ENCODE results near the gene RNF150. TPM values are rescaled to one million over a fixed set of nuclear protein-coding genes. Genes with fewer than 3 reads are reported as not detected.

The RNF150 gene
- total and polyA plus RNA-seq, 9 donors = 7.6 to 43.2 (median 31.2) TPM

GRCh38 chr4:141133999-141134995 is 1.0 kb upstream of the RNF150 start:
- WGBS, 3 donors = 17 to 30% (median 22%) methylated on average over 11 of the region's 11 CpGs
- Histone ChIP-seq H3K4me1 (ENCODE audit: insufficient read depth) (peaks cover 5% of the 10 kb centered on the region), H3K27ac (no peak overlapping the region), H3K9me3 (no peaks in the 10 kb centered on the region), H3K4me3 (no peak overlapping the region), H3K27me3 (no peaks in the 10 kb centered on the region), H3K36me3 (no peaks in the 10 kb centered on the region)
- intact Hi-C loops (cut with DNase I) = loop anchor here (2.0 to 10.0 kb wide), 4 partner anchors 197 to 769 kb away; no protein-coding TSS in a partner anchor
- DNase-seq = no peak
- no peak for TF ChIP-seq CTCF (IDR thresholded peaks at IDR 0.05)
- TF ChIP-seq POLR2A (IDR thresholded peaks at IDR 0.05) = no peak
- no peak for TF ChIP-seq EP300 (IDR thresholded peaks at IDR 0.05)

GRCh38 chr4:141132709-141133145 is 542 bp downstream of the RNF150 start:
- peak overlapping the region; percentile 68 to 73 for H3K27ac ChIP-seq
- H3K27me3 ChIP-seq = no peaks in the 10 kb centered on the region
- peaks cover 9% of the 10 kb centered on the region for H3K4me1 ChIP-seq (ENCODE audit: insufficient read depth)
- WGBS, 3 donors = 0 to 1% (median 1%) methylated on average over 24 to 42 of the region's 42 CpGs
- no peak for TF ChIP-seq EP300 (IDR thresholded peaks at IDR 0.05)
- H3K36me3 ChIP-seq = no peaks in the 10 kb centered on the region
- peak; percentile 58 to 76 (median 64) for DNase-seq
- H3K9me3 ChIP-seq = no peaks in the 10 kb centered on the region
- intact Hi-C loops (cut with DNase I) = loop anchor here (2.0 to 10.0 kb wide), 4 partner anchors 195 to 768 kb away; no protein-coding TSS in a partner anchor
- peak overlapping the region; percentile 95 for H3K4me3 ChIP-seq

DNA sequence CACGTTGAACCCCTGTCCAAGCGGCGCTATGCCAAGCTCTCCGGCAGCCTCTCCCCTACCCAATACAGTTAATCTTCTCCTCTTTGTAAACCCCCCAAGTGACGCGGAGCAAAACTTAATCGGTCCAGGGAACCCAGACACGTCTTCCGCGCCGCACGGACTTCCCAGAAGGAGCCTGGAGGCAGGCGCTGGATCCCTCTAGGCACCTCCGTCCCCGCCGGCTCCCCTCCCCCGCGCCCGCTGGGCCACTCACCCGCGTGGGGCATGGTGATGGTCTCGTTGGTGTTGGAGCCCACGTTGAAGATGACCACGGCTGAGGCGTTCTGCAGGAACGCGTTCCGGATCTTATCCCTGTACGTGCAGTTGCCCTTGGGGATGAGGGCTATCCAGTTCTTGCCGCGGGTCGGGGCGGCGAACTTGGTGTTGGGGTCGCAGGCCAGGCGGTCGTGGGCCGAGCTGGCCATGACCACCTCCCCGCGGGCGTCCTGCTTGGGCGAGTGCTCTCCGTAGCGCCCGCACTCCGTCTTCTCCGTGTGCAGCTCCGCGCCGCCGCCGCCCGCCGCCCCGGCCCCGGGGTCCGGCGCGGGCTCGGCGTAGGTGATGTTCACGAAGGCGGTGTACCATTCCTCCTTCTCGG is 1.1 kb downstream of the RNF150 start:
- Histone ChIP-seq H3K4me1 (ENCODE audit: insufficient read depth) (peaks cover 12% of the 10 kb centered on the region), H3K4me3 (peak overlapping the region; percentile 95), H3K27ac (peak overlapping the region; percentile 68 to 73), H3K9me3 (no peaks in the 10 kb centered on the region), H3K27me3 (no peaks in the 10 kb centered on the region), H3K36me3 (no peaks in the 10 kb centered on the region)
- no peak for TF ChIP-seq POLR2A (IDR thresholded peaks at IDR 0.05)
- TF ChIP-seq CTCF (IDR thresholded peaks at IDR 0.05) = no peak
- TF ChIP-seq EP300 (IDR thresholded peaks at IDR 0.05) = no peak
- WGBS, 3 donors = 0 to 1% (median 1%) methylated on average over 49 to 64 of the region's 64 CpGs
- peak; percentile 49 to 70 (median 56) for DNase-seq
- intact Hi-C loops (cut with DNase I) = loop anchor here (2.0 to 10.0 kb wide), 4 partner anchors 195 to 767 kb away; no protein-coding TSS in a partner anchor

- Histone ChIP-seq H3K27ac (peak overlapping the region; percentile 68 to 73), H3K4me3 (peak overlapping the region; percentile 95), H3K9me3 (no peaks in the 10 kb centered on the region), H3K36me3 (no peaks in the 10 kb centered on the region), H3K4me1 (ENCODE audit: insufficient read depth) (peaks cover 12% of the 10 kb centered on the region), H3K27me3 (no peaks in the 10 kb centered on the region)
- intact Hi-C loops (cut with DNase I) = loop anchor here (2.0 to 10.0 kb wide), 4 partner anchors 194 to 767 kb away; no protein-coding TSS in a partner anchor
- no peak for DNase-seq
- WGBS, 3 donors = 3 to 6% (median 5%) methylated on average over 8 of the region's 8 CpGs
- TF ChIP-seq EP300 (IDR thresholded peaks at IDR 0.05) = no peak
- no peak for TF ChIP-seq POLR2A (IDR thresholded peaks at IDR 0.05)
- no peak for TF ChIP-seq CTCF (IDR thresholded peaks at IDR 0.05)
Observed at GRCh38 chr4:141131723-141132071, 1.6 kb downstream of the RNF150 start.
